Epithelial cell of proximal tubule (primary cell): Measurements from ENCODE around the gene ZFPM1. TPM values are rescaled to one million over a fixed set of nuclear protein-coding genes. Genes with fewer than 3 reads are reported as not detected.

Experiments
- DNase-seq: peaks from one replicate; pipeline ENCODE4 v3.0.0-alpha.2; 2011; ENCODE audit warnings: low read depth
- H3K4me3 ChIP-seq: 2 replicates; pipeline ENCODE4 v1.5.1; 2011; ENCODE audit warnings: low read depth, mild to moderate bottlenecking, low read length
- total RNA-seq: library from RNA; depleted of rRNA; stranded (reverse); fragments of >200 nt; gene quantifications from 2 replicates; pipeline ENCODE4 v1.2.3, GENCODE V29; 2015
- TF ChIP-seq, protein P1 (sequence below): conservative IDR thresholded peaks from 2 replicates; pipeline ENCODE4 v1.5.1; 2012; ENCODE audit warnings: low read depth, mild to moderate bottlenecking, low read length

Gene ZFPM1
- total RNA-seq, 1 donor from 2014 or later, result 5.7 TPM

DNA sequence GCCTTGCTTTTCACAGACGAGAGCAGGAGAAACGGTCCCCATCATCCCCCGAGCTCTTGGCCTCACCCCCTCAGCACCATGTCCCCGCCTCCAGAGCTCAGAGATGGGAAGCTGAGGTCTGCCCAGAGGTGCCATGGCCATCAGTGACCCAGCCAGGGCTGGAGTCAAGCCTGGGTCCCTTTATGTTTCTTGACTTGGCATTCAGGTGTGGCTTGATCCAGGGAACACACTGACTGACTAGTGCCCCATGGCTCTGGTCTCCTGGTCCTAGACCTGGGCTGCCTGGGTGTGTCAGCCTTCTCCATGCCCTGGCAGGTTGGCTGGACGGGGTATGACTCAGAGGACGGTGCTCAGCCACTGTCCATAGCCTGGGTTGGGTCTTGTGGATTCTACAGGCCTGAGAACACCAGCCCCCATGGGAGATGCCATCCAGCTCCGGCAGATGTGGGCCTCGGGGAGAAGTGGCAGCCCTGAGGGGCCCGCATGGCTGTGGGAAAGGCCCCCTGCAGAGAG, 54.2 kb downstream of the ZFPM1 start:
- H3K4me3 ChIP-seq, result no peak overlapping the region
- DNase-seq, result no peak
- TF ChIP-seq, protein P1, sequence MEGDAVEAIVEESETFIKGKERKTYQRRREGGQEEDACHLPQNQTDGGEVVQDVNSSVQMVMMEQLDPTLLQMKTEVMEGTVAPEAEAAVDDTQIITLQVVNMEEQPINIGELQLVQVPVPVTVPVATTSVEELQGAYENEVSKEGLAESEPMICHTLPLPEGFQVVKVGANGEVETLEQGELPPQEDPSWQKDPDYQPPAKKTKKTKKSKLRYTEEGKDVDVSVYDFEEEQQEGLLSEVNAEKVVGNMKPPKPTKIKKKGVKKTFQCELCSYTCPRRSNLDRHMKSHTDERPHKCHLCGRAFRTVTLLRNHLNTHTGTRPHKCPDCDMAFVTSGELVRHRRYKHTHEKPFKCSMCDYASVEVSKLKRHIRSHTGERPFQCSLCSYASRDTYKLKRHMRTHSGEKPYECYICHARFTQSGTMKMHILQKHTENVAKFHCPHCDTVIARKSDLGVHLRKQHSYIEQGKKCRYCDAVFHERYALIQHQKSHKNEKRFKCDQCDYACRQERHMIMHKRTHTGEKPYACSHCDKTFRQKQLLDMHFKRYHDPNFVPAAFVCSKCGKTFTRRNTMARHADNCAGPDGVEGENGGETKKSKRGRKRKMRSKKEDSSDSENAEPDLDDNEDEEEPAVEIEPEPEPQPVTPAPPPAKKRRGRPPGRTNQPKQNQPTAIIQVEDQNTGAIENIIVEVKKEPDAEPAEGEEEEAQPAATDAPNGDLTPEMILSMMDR, result no peak

DNA sequence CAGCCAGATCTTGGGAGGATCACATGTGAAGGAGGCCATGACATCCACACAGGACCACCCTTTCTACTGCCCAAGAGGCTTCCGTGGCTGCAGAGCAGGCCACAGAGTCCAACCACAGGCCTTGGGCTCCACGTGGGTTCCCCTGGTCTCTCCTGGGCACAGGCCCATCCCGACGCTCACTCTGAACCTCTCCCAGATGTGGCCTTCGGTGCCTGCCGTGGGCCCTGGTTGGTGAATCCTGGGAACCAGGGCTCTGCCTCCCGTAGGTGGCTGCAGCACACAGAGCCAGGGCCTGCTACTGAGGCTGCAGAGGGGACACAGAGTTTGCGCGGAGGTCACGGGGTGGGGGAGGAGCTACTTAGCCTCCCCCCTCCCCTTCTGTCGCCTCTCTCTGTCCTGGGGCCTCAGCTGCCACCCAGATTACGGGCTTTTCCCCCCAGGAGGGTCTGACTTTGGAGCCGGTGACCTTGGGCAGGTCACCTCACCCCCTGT, 55.3 kb downstream of the ZFPM1 start:
- H3K4me3 ChIP-seq, result no peak overlapping the region
- DNase-seq, result no peak
- TF ChIP-seq, protein P1, result no peak

DNA sequence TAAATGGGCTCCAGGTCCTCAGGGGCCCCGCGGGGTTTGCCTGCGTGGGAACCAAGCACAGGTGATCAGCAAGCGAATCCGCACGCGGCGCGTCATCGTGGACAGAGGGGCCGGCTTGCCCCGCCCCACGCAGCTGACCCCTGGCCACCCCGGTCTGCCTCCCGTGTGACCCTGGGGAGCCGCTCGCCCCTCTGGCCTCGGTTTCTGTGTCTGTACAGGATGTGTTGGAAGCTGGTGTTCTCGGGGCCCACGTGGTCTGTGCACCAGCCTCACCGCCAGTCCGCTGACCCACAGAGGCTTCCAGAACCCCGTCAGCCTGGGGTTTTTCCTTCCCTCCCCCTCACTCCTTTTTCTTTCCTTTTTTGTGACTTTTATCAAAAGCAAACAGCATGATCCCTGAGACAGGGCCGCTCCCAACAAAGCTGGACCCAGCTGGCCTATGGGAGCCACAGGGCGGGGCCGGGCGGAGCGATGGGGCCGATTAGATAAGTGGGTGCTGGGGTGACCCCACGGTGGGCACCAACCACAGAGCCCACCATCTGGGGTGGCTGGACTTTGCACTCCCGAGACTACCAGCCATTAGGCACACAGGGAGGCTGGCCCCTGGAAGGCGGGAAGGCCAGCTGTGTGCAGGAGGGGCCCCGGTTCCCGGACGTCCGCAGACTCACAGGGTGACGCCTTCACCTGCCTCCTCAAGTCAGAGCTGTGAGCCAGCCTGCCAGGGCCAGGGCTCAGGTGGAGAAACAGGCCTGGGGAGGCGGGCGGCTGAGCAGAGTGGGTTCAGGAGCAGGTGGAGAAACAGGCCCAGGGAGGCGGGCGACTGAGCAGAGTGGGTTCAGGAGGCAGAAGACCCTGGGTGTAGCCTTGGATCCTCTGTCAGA, 56.0 kb downstream of the ZFPM1 start:
- TF ChIP-seq, protein P1, result no peak
- H3K4me3 ChIP-seq, result no peak overlapping the region
- DNase-seq, result no peak

DNA sequence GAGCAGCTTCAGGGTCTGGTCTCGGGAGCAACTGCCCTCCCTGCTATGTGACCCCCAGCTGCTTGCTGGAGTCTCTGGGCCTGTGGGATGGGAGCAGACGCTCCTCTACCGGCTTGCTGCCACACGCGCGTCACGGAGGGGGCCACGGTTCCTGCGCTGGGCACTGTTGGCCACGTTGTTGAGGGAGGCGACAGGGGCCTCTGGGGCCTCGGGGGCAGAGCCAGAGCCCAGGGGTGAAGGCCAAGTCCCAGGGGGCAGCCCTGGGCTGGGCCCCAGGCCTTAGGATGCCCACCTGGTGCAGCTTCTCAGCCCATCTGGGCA, 56.6 kb downstream of the ZFPM1 start:
- TF ChIP-seq, protein P1, result no peak
- H3K4me3 ChIP-seq, result no peak overlapping the region
- DNase-seq, result no peak

DNA sequence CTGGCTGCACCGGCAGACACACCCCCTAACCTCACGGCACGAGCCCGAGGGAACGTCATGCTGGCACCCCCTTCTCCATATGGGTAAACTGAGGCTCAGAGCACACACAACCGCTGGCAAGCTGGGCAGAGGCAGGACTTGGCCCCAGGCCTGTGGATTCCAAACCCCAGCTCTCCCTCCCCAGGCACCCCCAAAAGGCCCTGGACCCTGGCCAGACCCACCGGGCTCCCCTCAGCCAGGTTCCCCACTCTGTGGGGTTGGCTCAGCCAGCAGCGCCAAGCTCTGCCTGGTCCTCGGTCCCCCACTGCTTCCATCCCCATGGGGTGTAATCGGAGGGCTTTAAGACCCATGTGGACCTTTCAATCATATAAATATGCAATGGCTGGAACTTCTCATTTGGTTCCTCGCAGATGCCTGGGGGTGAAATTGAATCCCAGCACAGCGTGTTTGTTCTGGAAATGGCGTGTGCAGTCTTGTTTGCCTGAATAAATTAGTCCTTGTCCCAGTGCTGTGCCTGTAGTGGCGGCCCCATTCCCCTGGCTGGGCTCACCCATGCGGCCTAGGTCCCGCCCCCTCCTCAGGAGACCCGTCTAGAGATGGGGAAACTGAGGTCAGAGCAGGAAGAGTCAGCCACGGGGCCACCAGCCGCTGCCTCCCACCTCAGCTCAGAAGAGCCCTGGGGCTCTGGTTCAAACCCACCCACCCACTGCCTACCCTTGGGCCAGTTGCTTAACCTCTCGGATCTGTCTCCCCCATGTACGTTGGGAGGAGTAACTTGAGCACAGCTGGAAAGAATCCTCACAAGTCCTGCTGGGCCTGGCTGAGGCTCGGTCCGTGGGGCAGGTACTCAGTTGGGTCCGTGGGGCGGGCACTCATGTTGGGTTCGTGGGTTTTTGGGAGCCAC, 57.3 kb downstream of the ZFPM1 start:
- DNase-seq, result no peak
- no peak overlapping the region for H3K4me3 ChIP-seq
- TF ChIP-seq, protein P1, result no peak

DNA sequence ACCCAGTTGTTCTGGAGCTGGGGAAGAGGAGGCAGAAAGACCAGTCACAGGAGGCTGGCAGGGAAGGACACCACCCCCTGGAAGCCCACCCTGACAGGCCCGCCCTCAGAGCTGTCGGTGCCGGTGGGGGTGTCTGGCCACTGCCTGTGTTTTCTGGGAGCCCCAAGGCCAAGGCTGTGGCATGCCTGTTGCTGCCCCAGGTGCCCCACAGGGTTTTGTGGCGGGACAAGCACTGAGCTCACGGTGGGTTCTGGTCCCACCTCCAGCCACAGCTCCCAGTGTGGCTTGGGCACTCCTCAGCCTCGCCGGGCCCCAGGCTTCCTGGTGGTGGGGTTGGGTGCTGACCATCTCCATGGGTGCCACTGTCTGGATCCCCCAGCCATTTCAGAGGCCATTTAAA, 58.0 kb downstream of the ZFPM1 start:
- TF ChIP-seq, protein P1, result no peak

More for the DNA sequence above, 58.0 kb downstream of the ZFPM1 start:
- DNase-seq, result no peak
- H3K4me3 ChIP-seq, result no peak overlapping the region
